Smooth muscle cell (in vitro differentiated cells): ENCODE results near the gene CNPPD1. TPM values are rescaled to one million over a fixed set of nuclear protein-coding genes. Genes with fewer than 3 reads are reported as not detected.

ENCODE experiments used
- DNase-seq: peaks from one replicate; lab custom pipeline; 2025; ENCODE audit not compliant: unreplicated experiment; lab: John Stamatoyannopoulos, UW
- H2AFZ ChIP-seq: fragments of 200-600 bp; sonication (generic); 2 replicates; pipeline ENCODE4 v1.6.0; 2016; ENCODE audit warnings: antibody characterized with exemption, low read depth, mild to moderate bottlenecking
- H3F3A ChIP-seq: fragments of 200-600 bp; sonication (generic); 2 replicates; pipeline ENCODE4 v1.6.0; 2017; ENCODE audit warnings: antibody characterized with exemption, low read depth
- H3K27ac ChIP-seq: fragments of 200-600 bp; sonication (generic); 2 replicates; pipeline ENCODE4 v1.5.1; 2016; ENCODE audit warnings: low read depth, mild to moderate bottlenecking
- H3K27me3 ChIP-seq: fragments of 200-600 bp; sonication (generic); 2 replicates; pipeline ENCODE4 v1.6.1; 2016; ENCODE audit warnings: low read depth, mild to moderate bottlenecking
- H3K36me3 ChIP-seq: fragments of 200-600 bp; sonication (generic); 2 replicates; pipeline ENCODE4 v1.5.1; 2016; ENCODE audit warnings: low read depth
- H3K4me1 ChIP-seq: fragments of 200-600 bp; sonication (generic); 2 replicates; pipeline ENCODE4 v1.5.1; 2016; ENCODE audit warnings: low read depth
- H3K4me2 ChIP-seq: fragments of 200-600 bp; sonication (generic); 2 replicates; pipeline ENCODE4 v1.6.0; 2016; ENCODE audit warnings: mild to moderate bottlenecking
- H3K4me3 ChIP-seq: fragments of 200-600 bp; sonication (generic); 2 replicates; pipeline ENCODE4 v1.5.1; 2016; ENCODE audit warnings: mild to moderate bottlenecking
- H3K79me2 ChIP-seq: fragments of 200-600 bp; sonication (generic); 2 replicates; pipeline ENCODE4 v1.6.0; 2016; ENCODE audit warnings: low read depth, mild to moderate bottlenecking
- H3K9ac ChIP-seq: fragments of 200-600 bp; sonication (generic); 2 replicates; pipeline ENCODE4 v1.6.0; 2016; ENCODE audit warnings: low read depth
- H3K9me3 ChIP-seq: fragments of 200-600 bp; sonication (generic); replicated peaks from 2 replicates; pipeline ENCODE4 v1.5.1; 2016; ENCODE audit warnings: low read depth
- H4K20me1 ChIP-seq: fragments of 200-600 bp; sonication (generic); 2 replicates; pipeline ENCODE4 v1.6.0; 2016; ENCODE audit warnings: low read depth
- WGBS: methylation state at CpG from one replicate; pipeline ENCODE4 v1.1.7; 2016; ENCODE audit warnings: low lambda C conversion rate; 5-methylcytosine and 5-hydroxymethylcytosine counted together
- polyA plus RNA-seq: library from polyadenylated mRNA; unstranded; fragments of >200 nt; fragmentation: Nextera tagmentation; extraction: Ambion mirVana; gene quantifications from 2 replicates; pipeline ENCODE4 v1.2.1, GENCODE V29; 2016
- total RNA-seq: library from RNA; depleted of rRNA; stranded (reverse); fragments of >200 nt; gene quantifications from 2 replicates; pipeline ENCODE4 v1.2.3, GENCODE V29; 2014
- TF ChIP-seq, protein P1 (sequence below): fragments of 200-600 bp; sonication (generic); IDR thresholded peaks from 2 replicates; pipeline ENCODE4 v1.5.1; 2017; ENCODE audit warnings: borderline replicate concordance, mild to moderate bottlenecking, antibody characterized with exemption; ENCODE audit not compliant: insufficient read depth, poor library complexity, severe bottlenecking

Gene CNPPD1
- total and polyA plus RNA-seq, 2 experiments from 2014 or later = 14.8 to 26.0 TPM

DNA sequence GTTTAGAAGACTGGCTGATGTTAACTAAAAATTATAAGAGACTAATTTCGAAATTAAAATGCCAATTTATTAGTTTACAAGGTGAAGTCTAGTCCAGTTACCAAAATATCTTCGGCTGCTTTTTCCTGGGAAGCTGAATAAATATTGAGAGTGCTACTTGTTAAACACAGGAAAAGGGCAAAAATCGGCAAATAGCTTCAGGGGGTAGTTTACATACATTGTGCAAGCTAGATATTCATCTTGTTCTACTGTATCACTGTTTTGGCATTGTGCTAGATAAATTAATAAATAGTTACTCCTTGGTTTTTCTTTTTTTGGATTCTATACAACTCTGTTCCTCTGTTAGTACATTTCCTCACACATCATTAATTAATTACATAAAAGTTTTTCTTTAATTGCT lies 45.4 kb downstream of the CNPPD1 start:
- Histone ChIP-seq H3K9me3 (no peaks in the 10 kb centered on the region), H3K27me3 (no peaks in the 10 kb centered on the region), H3K36me3 (no peaks in the 10 kb centered on the region), H3K4me3 (no peak overlapping the region), H3K4me1 (no peaks in the 10 kb centered on the region), H2AFZ (no peak overlapping the region), H3F3A (no peaks in the 10 kb centered on the region), H3K4me2 (no peak overlapping the region), H3K9ac (no peak overlapping the region), H3K79me2 (no peaks in the 10 kb centered on the region), H4K20me1 (no peaks in the 10 kb centered on the region), H3K27ac (no peak overlapping the region)
- DNase-seq = no peak
- TF ChIP-seq, protein P1, sequence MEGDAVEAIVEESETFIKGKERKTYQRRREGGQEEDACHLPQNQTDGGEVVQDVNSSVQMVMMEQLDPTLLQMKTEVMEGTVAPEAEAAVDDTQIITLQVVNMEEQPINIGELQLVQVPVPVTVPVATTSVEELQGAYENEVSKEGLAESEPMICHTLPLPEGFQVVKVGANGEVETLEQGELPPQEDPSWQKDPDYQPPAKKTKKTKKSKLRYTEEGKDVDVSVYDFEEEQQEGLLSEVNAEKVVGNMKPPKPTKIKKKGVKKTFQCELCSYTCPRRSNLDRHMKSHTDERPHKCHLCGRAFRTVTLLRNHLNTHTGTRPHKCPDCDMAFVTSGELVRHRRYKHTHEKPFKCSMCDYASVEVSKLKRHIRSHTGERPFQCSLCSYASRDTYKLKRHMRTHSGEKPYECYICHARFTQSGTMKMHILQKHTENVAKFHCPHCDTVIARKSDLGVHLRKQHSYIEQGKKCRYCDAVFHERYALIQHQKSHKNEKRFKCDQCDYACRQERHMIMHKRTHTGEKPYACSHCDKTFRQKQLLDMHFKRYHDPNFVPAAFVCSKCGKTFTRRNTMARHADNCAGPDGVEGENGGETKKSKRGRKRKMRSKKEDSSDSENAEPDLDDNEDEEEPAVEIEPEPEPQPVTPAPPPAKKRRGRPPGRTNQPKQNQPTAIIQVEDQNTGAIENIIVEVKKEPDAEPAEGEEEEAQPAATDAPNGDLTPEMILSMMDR = no peak
- WGBS = 88% methylated on average over 3 of the region's 3 CpGs

DNA sequence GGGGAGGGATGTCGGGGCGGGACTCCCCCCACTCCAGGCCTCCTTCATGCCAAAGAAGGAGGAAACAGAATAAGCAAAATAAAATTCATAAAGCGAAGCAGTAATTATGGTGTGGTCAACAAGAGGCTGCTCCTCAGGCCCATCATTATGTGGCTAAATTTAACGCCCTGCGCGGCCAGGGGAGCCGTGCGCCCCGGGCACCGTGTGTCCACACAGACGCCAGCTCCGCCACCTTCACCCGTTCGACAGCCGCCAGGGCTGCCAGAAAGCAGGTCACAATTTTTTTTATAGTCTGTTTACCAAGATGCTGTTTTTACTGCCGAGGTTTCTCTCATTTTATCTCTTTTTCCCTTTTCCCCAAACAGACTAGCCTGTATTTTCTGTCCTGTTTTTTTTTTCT lies 47.1 kb downstream of the CNPPD1 start:
- H3K27ac ChIP-seq = no peak overlapping the region
- no peak overlapping the region for H3K4me2 ChIP-seq
- 87% methylated on average over 16 of the region's 16 CpGs for WGBS
- no peaks in the 10 kb centered on the region for H3K27me3 ChIP-seq
- H4K20me1 ChIP-seq = peaks cover 4% of the 10 kb centered on the region
- H3K9ac ChIP-seq = no peak overlapping the region
- H3F3A ChIP-seq = no peaks in the 10 kb centered on the region
- DNase-seq = no peak
- peaks cover 4% of the 10 kb centered on the region for H3K4me1 ChIP-seq
- H2AFZ ChIP-seq = no peak overlapping the region
- H3K9me3 ChIP-seq = no peaks in the 10 kb centered on the region
- no peaks in the 10 kb centered on the region for H3K36me3 ChIP-seq
- TF ChIP-seq, protein P1 = no peak
- H3K4me3 ChIP-seq = no peak overlapping the region
- no peaks in the 10 kb centered on the region for H3K79me2 ChIP-seq

DNA sequence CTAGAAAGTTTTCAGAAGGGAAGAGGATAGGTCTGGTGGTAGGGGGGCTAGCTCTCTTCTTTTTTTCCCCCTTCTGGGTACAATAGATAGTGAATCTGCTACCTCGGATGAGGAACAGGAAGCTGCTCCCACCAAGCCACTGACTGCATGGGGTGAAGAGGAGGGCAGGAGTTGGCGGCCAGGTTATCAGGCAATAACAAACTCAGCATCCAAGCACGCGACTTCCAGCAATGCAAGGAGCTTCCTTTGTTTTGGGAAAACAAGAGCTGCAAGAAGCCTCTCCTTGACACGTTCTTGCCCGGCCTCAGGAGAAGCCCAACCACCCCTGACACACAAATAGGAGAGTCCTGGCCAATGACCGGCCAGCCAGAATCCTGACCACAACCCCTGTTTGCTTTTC lies 48.3 kb downstream of the CNPPD1 start:
- Histone ChIP-seq H3K36me3 (no peaks in the 10 kb centered on the region), H4K20me1 (peaks cover 5% of the 10 kb centered on the region), H3K79me2 (no peaks in the 10 kb centered on the region), H3K27ac (no peak overlapping the region), H3K4me1 (peaks cover 15% of the 10 kb centered on the region), H3K9ac (no peak overlapping the region), H3F3A (peaks cover 3% of the 10 kb centered on the region), H3K27me3 (no peaks in the 10 kb centered on the region), H3K4me2 (no peak overlapping the region), H2AFZ (no peak overlapping the region), H3K9me3 (no peaks in the 10 kb centered on the region), H3K4me3 (no peak overlapping the region)
- DNase-seq = no peak
- TF ChIP-seq, protein P1 = no peak
- 84% methylated on average over 7 of the region's 7 CpGs for WGBS

DNA sequence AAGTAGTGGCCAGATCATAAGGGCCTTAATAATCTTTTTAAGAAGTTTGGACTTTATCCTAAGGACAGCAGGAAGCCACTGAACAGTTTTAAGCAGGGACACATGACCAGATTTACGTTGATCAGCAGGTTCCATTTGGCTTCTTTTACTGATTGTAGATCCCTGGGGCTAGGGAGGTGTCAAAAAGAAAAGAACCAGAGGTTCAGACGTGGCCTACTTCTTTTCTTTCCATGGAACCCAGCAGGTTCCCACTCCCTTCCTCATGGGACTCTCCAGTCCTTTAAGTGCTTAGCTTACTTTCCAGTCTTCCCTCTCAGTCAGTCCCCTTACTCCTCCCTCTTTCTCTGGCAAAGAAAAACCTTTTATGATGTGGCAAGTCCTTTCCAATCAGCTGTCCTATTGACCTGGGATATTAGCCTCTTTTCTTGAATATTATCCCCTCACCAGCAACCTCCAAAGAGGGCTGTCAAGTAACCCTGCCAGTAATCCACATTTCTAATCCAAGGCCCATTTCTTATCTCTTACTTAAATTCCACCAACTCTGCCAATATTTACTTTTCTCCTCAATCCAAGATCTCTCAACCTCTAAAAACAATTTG lies 49.6 kb downstream of the CNPPD1 start:
- Histone ChIP-seq H3K79me2 (no peaks in the 10 kb centered on the region), H3K4me2 (no peak overlapping the region), H4K20me1 (peaks cover 5% of the 10 kb centered on the region), H3K27ac (no peak overlapping the region), H3K4me3 (no peak overlapping the region), H3K4me1 (peaks cover 21% of the 10 kb centered on the region), H3K36me3 (no peaks in the 10 kb centered on the region), H3K9me3 (no peaks in the 10 kb centered on the region), H3K9ac (no peak overlapping the region), H3F3A (peaks cover 11% of the 10 kb centered on the region), H2AFZ (no peak overlapping the region), H3K27me3 (no peaks in the 10 kb centered on the region)
- DNase-seq = no peak
- WGBS = 59% methylated on average over 2 of the region's 2 CpGs
- TF ChIP-seq, protein P1 = no peak
